ENCODE results near the gene METTL26.
A peak's percentile ranks its signal among the peaks of the same experiment; 100 is the strongest.

METTL26 gene
- total RNA-seq, result 22.0 to 40.2 (median 35.2) reads per million in 3 experiments

- peak; percentile 91 for DNase-seq
Observed at GRCh38 chr16:636206-637080, at the start of gene METTL26. METTL26 (minus strand) TSS chr16:636305; CDS start chr16:636290, 15 bp downstream.

GRCh38 chr16:684961-685696 lies 49.0 kb upstream of the METTL26 start:
- DNase-seq, result no peak

- DNase-seq, result peak; percentile 94
Observed at GRCh38 chr16:684071-684794, 48.1 kb upstream of the METTL26 start, which contains the start of gene JMJD8. JMJD8 (minus strand) TSS chr16:684334; CDS start chr16:684319, 15 bp downstream.

- no peak for DNase-seq
Observed at GRCh38 chr16:683396-684070, 47.4 kb upstream of the METTL26 start.

- no peak for DNase-seq
Observed at GRCh38 chr16:682493-683395, 46.6 kb upstream of the METTL26 start.

- no peak for DNase-seq
Observed at GRCh38 chr16:681746-682427, 45.8 kb upstream of the METTL26 start.

- DNase-seq, result no peak
Observed at GRCh38 chr16:680967-681745, 45.1 kb upstream of the METTL26 start.

GRCh38 chr16:680625-680945 lies 44.5 kb upstream of the METTL26 start:
- no peak for DNase-seq

- peak; percentile 78 for DNase-seq
Observed at GRCh38 chr16:679814-680624, 43.9 kb upstream of the METTL26 start, which contains the start of gene STUB1. STUB1 (plus strand) TSS chr16:680410; CDS start chr16:680526, 116 bp downstream.

- peak; percentile 33 for DNase-seq
Observed at GRCh38 chr16:678858-679813, 43.0 kb upstream of the METTL26 start.

- no peak for DNase-seq
Observed at GRCh38 chr16:678209-678857, 42.2 kb upstream of the METTL26 start.

- no peak for DNase-seq
Observed at GRCh38 chr16:677316-678190, 41.4 kb upstream of the METTL26 start.

- peak; percentile 67 for DNase-seq
Observed at GRCh38 chr16:676913-677312, 40.8 kb upstream of the METTL26 start.

- DNase-seq, result no peak
Observed at GRCh38 chr16:676565-676902, 40.4 kb upstream of the METTL26 start.

GRCh38 chr16:675884-676564 lies 39.9 kb upstream of the METTL26 start:
- no peak for DNase-seq
